Thoracic aorta (tissue), 2 donors: ENCODE results near the gene RAB3IP. TPM values are rescaled to one million over a fixed set of nuclear protein-coding genes. Genes with fewer than 3 reads are reported as not detected.

Source experiments
- ATAC-seq: fragments of 150-250 bp; one replicate; pipeline ENCODE4 v1.8.0; 2017; ENCODE audit warnings: low read depth; ENCODE audit not compliant: insufficient number of reproducible peaks, low FRiP score
- DNase-seq: peaks from one replicate; pipeline ENCODE4 v3.0.0-alpha.2; 2020; ENCODE audit warnings: low spot score
- H3K27ac ChIP-seq, 2 donors: fragments of 200-600 bp; sonication (generic); 1 replicate in 1 of 2; 2 replicates in 1 of 2; pipeline ENCODE4 v1.5.1; 2016; ENCODE audit warnings: mild to moderate bottlenecking in 2 of 2, moderate library complexity in 2 of 2
- H3K27me3 ChIP-seq: fragments of 200-600 bp; sonication (generic); replicated peaks from 2 replicates; pipeline ENCODE4 v1.6.0; 2016; ENCODE audit warnings: mild to moderate bottlenecking; ENCODE audit not compliant: insufficient read depth
- H3K36me3 ChIP-seq: fragments of 200-600 bp; sonication (generic); one replicate; pipeline ENCODE4 v1.5.1; 2016
- H3K4me1 ChIP-seq, 2 donors: fragments of 200-600 bp; sonication (generic); 1 replicate in 1 of 2; 2 replicates in 1 of 2; pipeline versions ENCODE4 v1.5.1 to v1.6.0; 2016; ENCODE audit warnings: low read depth in 2 of 2, mild to moderate bottlenecking in 1 of 2; ENCODE audit not compliant: control insufficient read depth in 1 of 2
- H3K4me3 ChIP-seq: fragments of 200-600 bp; sonication (generic); 2 replicates; pipeline ENCODE4 v1.5.1; 2016; ENCODE audit warnings: mild to moderate bottlenecking
- H3K9me3 ChIP-seq: fragments of 200-600 bp; sonication (generic); 2 replicates; pipeline ENCODE4 v1.5.1; 2016
- CTCF ChIP-seq: fragments of 200-600 bp; sonication (generic); IDR thresholded peaks from one replicate; pipeline ENCODE4 v1.5.1; 2019; ENCODE audit warnings: antibody characterized with exemption
- total RNA-seq, 2 donors: library from RNA; depleted of rRNA; stranded (reverse); fragments of >200 nt; gene quantifications; one replicate each; pipeline versions ENCODE4 v1.1.0 to v1.2.3, GENCODE V29; 2016

Gene RAB3IP
- total RNA-seq, 2 donors from 2014 or later = 8.1 to 22.6 TPM

GRCh38 chr12:69712826-69713225 lies 25.8 kb upstream of the RAB3IP start:
- no peak for DNase-seq
- H3K4me3 ChIP-seq = no peak overlapping the region
- H3K27ac ChIP-seq = no peak overlapping the region
- H3K9me3 ChIP-seq = peaks cover 3% of the 10 kb centered on the region
- no peaks in the 10 kb centered on the region for H3K27me3 ChIP-seq
- H3K4me1 ChIP-seq = no peaks in the 10 kb centered on the region
- no peaks in the 10 kb centered on the region for H3K36me3 ChIP-seq
- no peak for TF ChIP-seq CTCF
- no peak for ATAC-seq

- Histone ChIP-seq H3K4me3 (no peak overlapping the region), H3K4me1 (no peaks in the 10 kb centered on the region), H3K9me3 (no peaks in the 10 kb centered on the region), H3K27ac (no peak overlapping the region), H3K27me3 (no peaks in the 10 kb centered on the region), H3K36me3 (no peaks in the 10 kb centered on the region)
- DNase-seq = no peak
- no peak for ATAC-seq
- no peak for TF ChIP-seq CTCF
Observed at GRCh38 chr12:69714542-69714941, 24.1 kb upstream of the RAB3IP start.

GRCh38 chr12:69719336-69720316 lies 19.0 kb upstream of the RAB3IP start:
- Histone ChIP-seq H3K4me3 (no peak overlapping the region), H3K4me1 (no peaks in the 10 kb centered on the region), H3K27me3 (no peaks in the 10 kb centered on the region), H3K9me3 (no peaks in the 10 kb centered on the region), H3K27ac (no peak overlapping the region), H3K36me3 (no peaks in the 10 kb centered on the region)
- no peak for TF ChIP-seq CTCF
- ATAC-seq = no peak
- DNase-seq = no peak

GRCh38 chr12:69720750-69721149 lies 17.9 kb upstream of the RAB3IP start:
- no peaks in the 10 kb centered on the region for H3K4me1 ChIP-seq
- no peaks in the 10 kb centered on the region for H3K27me3 ChIP-seq
- no peak overlapping the region for H3K27ac ChIP-seq
- no peaks in the 10 kb centered on the region for H3K9me3 ChIP-seq
- H3K36me3 ChIP-seq = no peaks in the 10 kb centered on the region
- no peak for ATAC-seq
- no peak for DNase-seq
- H3K4me3 ChIP-seq = no peak overlapping the region
- TF ChIP-seq CTCF = no peak

- H3K27ac ChIP-seq = no peak overlapping the region
- H3K9me3 ChIP-seq = no peaks in the 10 kb centered on the region
- ATAC-seq = no peak
- no peak overlapping the region for H3K4me3 ChIP-seq
- no peak for TF ChIP-seq CTCF
- no peaks in the 10 kb centered on the region for H3K27me3 ChIP-seq
- DNase-seq = no peak
- no peaks in the 10 kb centered on the region for H3K4me1 ChIP-seq
- H3K36me3 ChIP-seq = no peaks in the 10 kb centered on the region
Observed at GRCh38 chr12:69726922-69727321, 11.7 kb upstream of the RAB3IP start.
